ENCODE measurements around the gene G6PD. TPM values are rescaled to one million over a fixed set of nuclear protein-coding genes. Genes with fewer than 3 reads are reported as not detected.
"Not testable (repeated sequence)": the region's sequence is repeated elsewhere in the genome, so short reads cannot be mapped to it uniquely, and the experiment has no call there.

The G6PD gene
- total and polyA plus RNA-seq, 3 donors from 2014 or later, result 206 to 419 (median 263) TPM

DNA sequence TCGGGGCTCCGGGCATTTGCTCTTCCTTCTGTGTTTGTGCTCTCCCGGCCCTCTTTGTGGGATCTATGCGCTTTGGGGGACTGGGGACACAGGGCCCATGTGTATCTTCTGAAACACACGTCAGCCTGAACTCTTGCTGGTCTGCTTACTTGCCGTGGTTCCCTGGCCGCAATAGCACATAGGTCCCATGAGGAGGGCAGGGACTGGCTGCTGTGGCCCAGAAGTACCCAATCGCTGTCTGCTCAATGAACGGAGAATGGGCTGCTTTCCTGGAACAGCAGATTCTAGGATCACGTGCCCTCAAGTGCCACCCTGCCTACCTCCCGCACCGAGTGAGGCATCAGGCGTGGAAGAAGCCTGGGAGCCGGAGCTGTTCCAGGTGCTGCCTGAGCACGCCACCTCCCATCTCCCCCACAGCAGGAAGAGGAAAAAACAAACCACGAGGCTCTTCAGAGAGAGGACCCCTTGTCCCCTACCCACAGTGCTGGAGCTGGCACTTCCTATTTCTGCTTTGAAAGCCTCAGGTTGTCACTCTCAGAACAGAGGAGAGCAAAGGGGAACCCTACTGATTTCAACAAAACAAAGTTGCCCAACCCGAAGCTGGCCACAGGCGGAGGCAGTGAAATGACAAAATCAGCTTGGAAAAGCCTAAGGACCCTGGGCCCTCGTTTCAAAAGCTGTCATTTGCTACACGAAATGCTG is 3.8 kb downstream of the G6PD start:
- intact Hi-C loops (cut with DNase I; ENCODE audit: low total_unique reads), result no loop called here
- H3K27me3 ChIP-seq, result no peaks in the 10 kb centered on the region
- no peak overlapping the region for H3K4me3 ChIP-seq
- peaks cover 14% of the 10 kb centered on the region for H3K4me1 ChIP-seq
- no peaks in the 10 kb centered on the region for H3K9me3 ChIP-seq
- H3K36me3 ChIP-seq (ENCODE audit: low read depth, missing control alignments), result no peaks in the 10 kb centered on the region
- DNase-seq, result no peak
- TF ChIP-seq, protein P1, sequence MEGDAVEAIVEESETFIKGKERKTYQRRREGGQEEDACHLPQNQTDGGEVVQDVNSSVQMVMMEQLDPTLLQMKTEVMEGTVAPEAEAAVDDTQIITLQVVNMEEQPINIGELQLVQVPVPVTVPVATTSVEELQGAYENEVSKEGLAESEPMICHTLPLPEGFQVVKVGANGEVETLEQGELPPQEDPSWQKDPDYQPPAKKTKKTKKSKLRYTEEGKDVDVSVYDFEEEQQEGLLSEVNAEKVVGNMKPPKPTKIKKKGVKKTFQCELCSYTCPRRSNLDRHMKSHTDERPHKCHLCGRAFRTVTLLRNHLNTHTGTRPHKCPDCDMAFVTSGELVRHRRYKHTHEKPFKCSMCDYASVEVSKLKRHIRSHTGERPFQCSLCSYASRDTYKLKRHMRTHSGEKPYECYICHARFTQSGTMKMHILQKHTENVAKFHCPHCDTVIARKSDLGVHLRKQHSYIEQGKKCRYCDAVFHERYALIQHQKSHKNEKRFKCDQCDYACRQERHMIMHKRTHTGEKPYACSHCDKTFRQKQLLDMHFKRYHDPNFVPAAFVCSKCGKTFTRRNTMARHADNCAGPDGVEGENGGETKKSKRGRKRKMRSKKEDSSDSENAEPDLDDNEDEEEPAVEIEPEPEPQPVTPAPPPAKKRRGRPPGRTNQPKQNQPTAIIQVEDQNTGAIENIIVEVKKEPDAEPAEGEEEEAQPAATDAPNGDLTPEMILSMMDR (IDR thresholded peaks at IDR 0.05), result no peak
- TF ChIP-seq POLR2A (IDR thresholded peaks at IDR 0.05), result no peak
- WGBS, 2 donors, result 57 to 81% methylated on average over 4 to 15 of the region's 20 CpGs
- H3K27ac ChIP-seq, result peak overlapping the region; percentile 24 to 86

DNA sequence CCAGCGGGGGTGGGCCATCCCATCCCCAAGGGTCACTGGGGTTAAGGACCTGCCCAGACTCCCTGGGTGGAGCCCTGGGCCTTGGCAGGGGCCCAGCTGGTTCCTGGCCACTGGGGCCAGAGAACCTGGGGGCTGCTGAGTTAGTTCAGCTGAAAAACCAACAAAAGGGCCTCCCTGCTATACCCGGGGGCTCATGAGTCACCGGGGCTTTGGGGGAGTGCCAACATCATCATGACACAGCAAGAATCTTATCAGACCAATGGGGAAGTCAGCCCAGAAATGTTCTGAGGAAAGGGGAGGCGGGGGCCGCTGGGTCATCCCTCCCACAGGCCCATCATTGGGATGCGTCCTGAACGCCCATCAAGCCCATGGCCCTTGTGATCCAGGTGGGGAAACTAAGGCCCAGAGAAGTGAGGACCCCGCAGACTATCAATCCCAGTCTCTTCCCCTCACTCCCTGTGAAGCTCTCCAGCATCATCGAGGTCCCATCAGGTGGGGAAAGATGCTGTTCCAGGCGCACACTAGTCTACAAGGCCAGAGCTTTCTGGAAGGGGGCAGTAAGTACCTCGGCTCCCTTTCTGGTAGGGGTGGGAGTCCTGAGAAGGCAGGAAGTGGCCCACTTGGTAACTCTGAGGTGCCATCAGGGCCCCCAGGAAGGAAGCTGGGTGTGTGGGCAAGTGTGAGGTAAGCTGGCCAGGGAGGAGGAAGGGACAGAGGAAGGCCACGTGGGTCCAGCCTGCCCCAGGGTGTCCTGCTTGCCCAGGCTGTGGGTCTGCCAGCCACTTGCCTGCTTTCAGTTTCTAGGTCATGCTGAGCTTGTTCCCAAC is 4.5 kb downstream of the G6PD start:
- 37% methylated on average over 2 to 11 of the region's 12 CpGs for WGBS, 2 donors
- H3K9me3 ChIP-seq, result no peaks in the 10 kb centered on the region
- H3K4me1 ChIP-seq, result peaks cover 14% of the 10 kb centered on the region
- no peak overlapping the region for H3K4me3 ChIP-seq
- DNase-seq, result peak; percentile 87
- H3K36me3 ChIP-seq (ENCODE audit: low read depth, missing control alignments), result no peaks in the 10 kb centered on the region
- peak overlapping the region; percentile 24 to 86 for H3K27ac ChIP-seq
- H3K27me3 ChIP-seq, result no peaks in the 10 kb centered on the region
- no peak for TF ChIP-seq POLR2A (IDR thresholded peaks at IDR 0.05)
- TF ChIP-seq, protein P1 (IDR thresholded peaks at IDR 0.05), result no peak
- intact Hi-C loops (cut with DNase I; ENCODE audit: low total_unique reads), result no loop called here

DNA sequence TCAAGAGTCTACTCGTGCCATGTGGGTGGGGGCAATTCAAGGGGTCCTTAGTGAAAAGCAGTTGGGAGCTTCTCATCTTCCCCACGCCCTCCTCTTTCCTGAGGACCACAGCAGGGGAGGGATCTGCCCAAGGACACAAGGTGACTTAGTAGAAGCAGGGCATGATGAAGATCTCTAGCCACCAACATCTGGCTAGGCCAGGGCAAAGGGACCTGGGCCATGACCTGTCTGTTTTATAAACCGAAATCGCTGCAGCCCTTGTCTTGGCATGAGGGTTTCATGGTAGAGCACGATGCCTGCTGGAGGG is 5.1 kb downstream of the G6PD start:
- Histone ChIP-seq H3K27ac (peak overlapping the region in 1 of 2 donors; percentile 86), H3K27me3 (no peaks in the 10 kb centered on the region), H3K36me3 (ENCODE audit: low read depth, missing control alignments) (no peaks in the 10 kb centered on the region), H3K4me3 (no peak overlapping the region), H3K9me3 (no peaks in the 10 kb centered on the region), H3K4me1 (peaks cover 14% of the 10 kb centered on the region)
- 73% methylated on average over 4 of the region's 5 CpGs; no CpG with 5 or more reads in 1 of the 2 donors for WGBS, 2 donors
- TF ChIP-seq, protein P1 (IDR thresholded peaks at IDR 0.05), result no peak
- no peak for TF ChIP-seq POLR2A (IDR thresholded peaks at IDR 0.05)
- DNase-seq, result no peak
- intact Hi-C loops (cut with DNase I; ENCODE audit: low total_unique reads), result no loop called here

DNA sequence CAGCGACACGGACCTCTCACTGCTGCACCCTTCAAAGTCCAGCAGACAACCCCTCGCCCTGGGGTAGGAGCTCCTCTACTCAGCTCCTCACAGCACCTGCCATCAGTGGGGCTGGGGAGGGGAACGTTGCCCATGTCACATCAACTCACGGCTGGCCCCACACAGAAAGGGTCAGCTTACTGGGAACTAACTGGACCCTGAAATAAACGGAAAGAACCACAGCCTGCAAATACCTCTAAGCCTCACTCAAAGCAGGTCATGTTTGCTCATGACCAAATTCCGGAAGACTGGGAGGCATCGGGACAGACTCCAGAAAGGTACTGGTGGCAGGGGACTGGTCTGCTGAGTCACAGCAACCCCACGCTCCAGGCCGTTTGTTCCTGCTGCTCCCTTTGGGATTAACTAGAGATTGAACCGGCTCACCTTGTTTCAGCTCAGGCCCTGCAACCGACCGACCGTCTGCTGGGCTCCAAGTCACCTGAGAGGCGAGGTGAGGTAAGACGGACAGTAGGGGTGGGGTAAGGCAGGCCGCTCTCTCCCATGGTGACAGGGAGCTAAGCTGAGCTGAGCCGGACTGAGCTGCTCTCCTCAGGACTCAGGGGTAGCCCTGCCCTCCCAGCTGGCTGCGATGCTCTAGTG is 5.6 kb downstream of the G6PD start:
- TF ChIP-seq POLR2A (IDR thresholded peaks at IDR 0.05), result no peak
- TF ChIP-seq, protein P1 (IDR thresholded peaks at IDR 0.05), result no peak
- H3K9me3 ChIP-seq, result no peaks in the 10 kb centered on the region
- DNase-seq, result no peak
- H3K27ac ChIP-seq, result peak overlapping the region in 1 of 2 donors; percentile 86
- peaks cover 14% of the 10 kb centered on the region for H3K4me1 ChIP-seq
- no peaks in the 10 kb centered on the region for H3K36me3 ChIP-seq (ENCODE audit: low read depth, missing control alignments)
- no peaks in the 10 kb centered on the region for H3K27me3 ChIP-seq
- 67 to 75% methylated on average over 1 to 14 of the region's 19 CpGs for WGBS, 2 donors
- no peak overlapping the region for H3K4me3 ChIP-seq
- intact Hi-C loops (cut with DNase I; ENCODE audit: low total_unique reads), result no loop called here

DNA sequence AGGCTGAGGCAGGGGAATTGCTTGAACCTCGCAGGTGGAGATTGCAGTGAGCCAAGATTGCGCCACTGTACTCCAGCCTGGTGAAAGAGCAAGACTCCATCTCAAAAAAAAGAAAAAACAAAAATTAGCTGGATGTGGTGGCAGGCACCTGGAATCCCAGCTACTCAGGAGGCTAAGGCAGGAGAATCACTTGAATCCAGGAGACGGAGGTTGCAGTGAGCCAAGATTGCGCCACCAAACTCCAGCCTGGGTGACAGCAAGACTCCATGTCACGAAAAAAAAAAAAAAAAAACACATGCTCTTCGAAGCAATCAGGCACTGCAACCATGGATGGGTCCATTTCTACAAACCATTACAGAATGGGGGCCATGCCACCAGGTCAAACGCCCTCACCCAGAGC is 6.3 kb downstream of the G6PD start:
- H3K27me3 ChIP-seq; H3K36me3 ChIP-seq (ENCODE audit: low read depth, missing control alignments); H3K9me3 ChIP-seq; H3K4me3 ChIP-seq; H3K27ac ChIP-seq; intact Hi-C loops (cut with DNase I; ENCODE audit: low total_unique reads); DNase-seq: not testable (repeated sequence)
- 79 to 80% methylated on average over 5 to 7 of the region's 7 CpGs for WGBS, 2 donors
- H3K4me1 ChIP-seq, result peaks cover 14% of the 10 kb centered on the region

Data from testis (tissue), 3 donors.